ENCODE measurements around the gene LRRC19. TPM values are rescaled to one million over a fixed set of nuclear protein-coding genes. Genes with fewer than 3 reads are reported as not detected.

LRRC19 gene, protein sequence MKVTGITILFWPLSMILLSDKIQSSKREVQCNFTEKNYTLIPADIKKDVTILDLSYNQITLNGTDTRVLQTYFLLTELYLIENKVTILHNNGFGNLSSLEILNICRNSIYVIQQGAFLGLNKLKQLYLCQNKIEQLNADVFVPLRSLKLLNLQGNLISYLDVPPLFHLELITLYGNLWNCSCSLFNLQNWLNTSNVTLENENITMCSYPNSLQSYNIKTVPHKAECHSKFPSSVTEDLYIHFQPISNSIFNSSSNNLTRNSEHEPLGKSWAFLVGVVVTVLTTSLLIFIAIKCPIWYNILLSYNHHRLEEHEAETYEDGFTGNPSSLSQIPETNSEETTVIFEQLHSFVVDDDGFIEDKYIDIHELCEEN
- total RNA-seq: not detected

DNA sequence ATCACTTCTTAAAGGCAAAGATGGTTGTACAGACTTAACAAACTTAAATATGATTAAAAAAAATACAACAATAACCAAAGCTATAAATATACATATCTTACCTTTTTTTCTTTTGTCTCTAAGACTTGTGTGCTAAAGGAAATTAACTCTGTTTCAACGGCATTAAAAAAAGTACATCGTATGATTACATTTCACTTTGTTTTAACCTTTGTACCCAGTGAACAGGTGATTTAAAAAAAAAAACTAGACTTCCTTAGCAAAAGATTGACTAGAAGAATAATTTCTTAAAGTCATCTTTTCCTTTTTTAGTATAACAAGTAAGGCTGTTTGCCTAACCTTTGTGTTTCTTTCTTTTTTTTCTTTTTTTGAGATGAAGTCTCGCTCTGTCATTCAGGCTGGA, at the start of gene LRRC19:
LRRC19 (minus strand) TSS at position 182 of the 400 bp plus-strand sequence. CDS start 5,978 bp downstream, outside the sequence.
- intact Hi-C loops (cut with DNase I; ENCODE audit: low total_unique reads): no loop called here
- no peaks in the 10 kb centered on the region for H3K4me1 ChIP-seq
- H3K4me3 ChIP-seq: no peak within 1 kb of the TSS

DNA sequence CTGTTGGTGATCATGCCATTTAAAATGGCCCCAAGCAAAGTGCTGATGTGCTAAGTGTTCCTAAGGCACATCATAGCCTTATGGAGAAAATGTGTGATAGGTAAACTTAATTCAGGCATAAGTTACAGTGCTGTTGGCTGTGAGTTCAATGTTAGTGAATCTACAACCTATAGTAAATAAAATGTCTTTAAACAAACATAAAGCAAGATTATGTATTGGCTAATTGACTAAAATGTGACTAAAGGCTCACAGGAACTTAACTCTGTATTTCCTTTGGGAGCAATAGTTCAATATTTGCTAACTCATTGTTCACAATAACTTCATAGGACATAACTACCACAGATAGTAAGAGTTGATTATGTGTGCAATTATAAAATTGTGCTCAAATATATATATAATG, 49.4 kb upstream of the LRRC19 start:
- intact Hi-C loops (cut with DNase I; ENCODE audit: low total_unique reads): no loop called here
- TF ChIP-seq POLR2A (IDR thresholded peaks at IDR 0.05): no peak
- TF ChIP-seq, protein P1, sequence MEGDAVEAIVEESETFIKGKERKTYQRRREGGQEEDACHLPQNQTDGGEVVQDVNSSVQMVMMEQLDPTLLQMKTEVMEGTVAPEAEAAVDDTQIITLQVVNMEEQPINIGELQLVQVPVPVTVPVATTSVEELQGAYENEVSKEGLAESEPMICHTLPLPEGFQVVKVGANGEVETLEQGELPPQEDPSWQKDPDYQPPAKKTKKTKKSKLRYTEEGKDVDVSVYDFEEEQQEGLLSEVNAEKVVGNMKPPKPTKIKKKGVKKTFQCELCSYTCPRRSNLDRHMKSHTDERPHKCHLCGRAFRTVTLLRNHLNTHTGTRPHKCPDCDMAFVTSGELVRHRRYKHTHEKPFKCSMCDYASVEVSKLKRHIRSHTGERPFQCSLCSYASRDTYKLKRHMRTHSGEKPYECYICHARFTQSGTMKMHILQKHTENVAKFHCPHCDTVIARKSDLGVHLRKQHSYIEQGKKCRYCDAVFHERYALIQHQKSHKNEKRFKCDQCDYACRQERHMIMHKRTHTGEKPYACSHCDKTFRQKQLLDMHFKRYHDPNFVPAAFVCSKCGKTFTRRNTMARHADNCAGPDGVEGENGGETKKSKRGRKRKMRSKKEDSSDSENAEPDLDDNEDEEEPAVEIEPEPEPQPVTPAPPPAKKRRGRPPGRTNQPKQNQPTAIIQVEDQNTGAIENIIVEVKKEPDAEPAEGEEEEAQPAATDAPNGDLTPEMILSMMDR (IDR thresholded peaks at IDR 0.05): no peak
- Histone ChIP-seq H3K4me1 (no peaks in the 10 kb centered on the region), H3K4me3 (no peak overlapping the region), H3K27ac (no peak overlapping the region), H3K9me3 (no peaks in the 10 kb centered on the region), H3K27me3 (no peaks in the 10 kb centered on the region), H3K36me3 (no peaks in the 10 kb centered on the region)
- DNase-seq: no peak

More for the DNA sequence above, at the start of gene LRRC19:
- no peaks in the 10 kb centered on the region for H3K9me3 ChIP-seq
- H3K27me3 ChIP-seq: no peaks in the 10 kb centered on the region
- H3K27ac ChIP-seq: no peak within 1 kb of the TSS
- no peak for DNase-seq
- no peak for TF ChIP-seq POLR2A (IDR thresholded peaks at IDR 0.05)
- TF ChIP-seq, protein P1 (IDR thresholded peaks at IDR 0.05): no peak
- no peaks in the 10 kb centered on the region for H3K36me3 ChIP-seq

DNA sequence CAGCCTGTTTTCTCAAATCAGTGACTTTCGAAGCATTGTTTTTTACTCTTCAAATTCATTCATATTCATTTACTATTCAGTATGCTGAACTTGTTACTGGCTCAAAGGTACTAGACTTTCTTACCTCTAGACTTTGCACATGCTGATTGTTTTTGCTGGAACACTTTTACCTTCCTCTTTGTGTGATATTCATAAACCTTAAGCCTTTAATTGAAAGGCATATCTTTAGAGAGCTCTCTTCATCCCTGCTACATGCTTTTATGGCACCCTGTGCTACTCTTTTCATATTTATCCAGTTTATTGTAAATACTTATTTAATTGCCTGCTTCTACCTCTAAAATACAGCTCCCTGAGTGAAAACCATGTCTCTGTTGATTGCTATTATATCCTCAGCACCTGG, 48.7 kb upstream of the LRRC19 start:
- no peaks in the 10 kb centered on the region for H3K9me3 ChIP-seq
- DNase-seq: no peak
- H3K4me1 ChIP-seq: no peaks in the 10 kb centered on the region
- H3K4me3 ChIP-seq: no peak overlapping the region
- H3K27ac ChIP-seq: peak overlapping the region in 1 of 2 donors; percentile 18
- no peaks in the 10 kb centered on the region for H3K27me3 ChIP-seq
- intact Hi-C loops (cut with DNase I; ENCODE audit: low total_unique reads): no loop called here
- TF ChIP-seq, protein P1 (IDR thresholded peaks at IDR 0.05): no peak
- no peak for TF ChIP-seq POLR2A (IDR thresholded peaks at IDR 0.05)
- H3K36me3 ChIP-seq: no peaks in the 10 kb centered on the region

DNA sequence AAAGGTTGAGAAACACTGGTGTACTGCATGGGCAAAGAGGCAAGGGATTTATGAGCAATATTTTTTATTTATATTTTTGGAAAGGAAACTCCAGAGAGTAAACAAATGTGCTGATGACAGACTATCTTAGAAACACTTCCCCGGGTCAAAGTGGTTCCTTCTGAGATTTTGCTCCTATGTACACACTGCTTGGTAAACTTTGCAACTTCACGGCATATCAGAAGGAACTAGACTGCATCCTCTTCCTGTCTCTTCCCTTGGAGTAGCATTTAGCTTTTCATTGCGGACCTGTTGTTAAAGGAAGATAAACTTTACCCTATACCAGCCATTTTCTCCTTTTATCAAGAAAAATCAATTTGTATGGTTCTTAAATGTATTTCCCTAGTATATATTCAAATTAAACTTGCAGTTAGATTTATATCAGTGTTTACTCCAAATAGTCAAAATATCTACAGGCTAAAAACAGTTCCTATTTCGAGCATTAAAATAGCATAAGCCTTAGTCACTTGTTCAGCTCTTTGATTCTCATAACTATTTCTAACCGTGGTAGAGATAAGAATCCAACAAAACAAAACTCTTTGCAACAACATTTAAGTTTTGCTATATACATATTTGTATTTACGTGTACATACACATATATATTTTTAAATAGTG, 48.0 kb upstream of the LRRC19 start:
- Histone ChIP-seq H3K36me3 (no peaks in the 10 kb centered on the region), H3K4me3 (no peak overlapping the region), H3K27ac (peak overlapping the region in 1 of 2 donors; percentile 18), H3K27me3 (no peaks in the 10 kb centered on the region), H3K4me1 (no peaks in the 10 kb centered on the region), H3K9me3 (no peaks in the 10 kb centered on the region)
- DNase-seq: no peak
- intact Hi-C loops (cut with DNase I; ENCODE audit: low total_unique reads): no loop called here
- TF ChIP-seq, protein P1 (IDR thresholded peaks at IDR 0.05): no peak
- no peak for TF ChIP-seq POLR2A (IDR thresholded peaks at IDR 0.05)

DNA sequence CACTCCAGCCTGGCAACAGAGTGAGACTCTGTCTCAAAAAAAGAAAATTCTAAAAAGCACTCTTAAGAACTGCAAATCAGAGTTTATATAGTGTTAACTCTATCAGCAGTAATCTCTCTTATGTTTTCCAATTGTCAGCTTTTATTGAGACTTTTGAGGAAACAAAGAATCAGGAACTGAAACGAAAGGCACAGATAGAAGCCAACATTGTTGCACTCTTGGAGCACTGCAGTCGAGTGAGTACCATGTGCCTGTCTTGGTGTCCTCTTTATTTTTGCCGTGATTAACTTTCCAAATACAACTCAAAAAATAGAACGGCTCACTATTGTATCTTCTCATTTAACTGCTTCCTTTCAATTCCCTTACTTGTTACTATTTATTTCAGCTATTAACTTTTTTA, 41.7 kb upstream of the LRRC19 start:
- intact Hi-C loops (cut with DNase I; ENCODE audit: low total_unique reads): no loop called here
- Histone ChIP-seq H3K4me3 (no peak overlapping the region), H3K9me3 (no peaks in the 10 kb centered on the region), H3K4me1 (no peaks in the 10 kb centered on the region), H3K27ac (no peak overlapping the region), H3K36me3 (no peaks in the 10 kb centered on the region), H3K27me3 (no peaks in the 10 kb centered on the region)
- no peak for TF ChIP-seq POLR2A (IDR thresholded peaks at IDR 0.05)
- TF ChIP-seq, protein P1 (IDR thresholded peaks at IDR 0.05): no peak
- no peak for DNase-seq
